ENCODE results near the gene PACS2. TPM values are rescaled to one million over a fixed set of nuclear protein-coding genes. Genes with fewer than 3 reads are reported as not detected.

Gene PACS2
- total RNA-seq, 1 donor from 2014 or later, result 22.5 TPM

- no peak overlapping the region for H3K9ac ChIP-seq
- peaks cover 26% of the 10 kb centered on the region for H3K27me3 ChIP-seq
- Mint-ChIP-seq H3K4me3 (no peak overlapping the region), H3K36me3 (peaks cover 3% of the 10 kb centered on the region), H3K9me3 (peaks cover 5% of the 10 kb centered on the region), H3K27me3 (ENCODE audit: insufficient read depth, low read depth) (peaks cover 13% of the 10 kb centered on the region), H3K4me1 (peaks cover 6% of the 10 kb centered on the region), H3K27ac (no peak overlapping the region)
- no peak overlapping the region for H3K4me2 ChIP-seq
- no peak overlapping the region for H2AFZ ChIP-seq (replicated peaks)
- peaks cover 14% of the 10 kb centered on the region for H3K79me2 ChIP-seq (ENCODE audit: low read depth)
- peaks cover 27% of the 10 kb centered on the region for H3F3A ChIP-seq (ENCODE audit: low read depth)
- H3K36me3 ChIP-seq, result no peaks in the 10 kb centered on the region
- no peak overlapping the region for H3K4me3 ChIP-seq
- peaks cover 4% of the 10 kb centered on the region for H3K4me1 ChIP-seq
- peaks cover 12% of the 10 kb centered on the region for H4K20me1 ChIP-seq (ENCODE audit: low read depth)
- TF ChIP-seq EZH2 (IDR thresholded peaks at IDR 0.05) (no peak), CTCF (IDR thresholded peaks at IDR 0.05) (no peak), EZH2phosphoT487 (IDR thresholded peaks at IDR 0.05) (no peak)
- no peaks in the 10 kb centered on the region for H3K9me3 ChIP-seq (ENCODE audit: low read depth)
- DNase-seq (ENCODE audit: low spot score), result no peak
- H3K27ac ChIP-seq, result no peak overlapping the region
Observed at GRCh38 chr14:105303949-105304348, 10.6 kb upstream of the PACS2 start.

GRCh38 chr14:105304565-105304964, 10.0 kb upstream of the PACS2 start:
- H2AFZ ChIP-seq (replicated peaks), result no peak overlapping the region
- H3F3A ChIP-seq (ENCODE audit: low read depth), result peaks cover 25% of the 10 kb centered on the region
- H3K9me3 ChIP-seq (ENCODE audit: low read depth), result no peaks in the 10 kb centered on the region
- Mint-ChIP-seq H3K9me3 (peaks cover 3% of the 10 kb centered on the region), H3K36me3 (peaks cover under 1% of the 10 kb centered on the region), H3K4me1 (peaks cover 4% of the 10 kb centered on the region), H3K27ac (no peak overlapping the region), H3K4me3 (no peak overlapping the region), H3K27me3 (ENCODE audit: insufficient read depth, low read depth) (peaks cover 7% of the 10 kb centered on the region)
- H3K9ac ChIP-seq, result no peak overlapping the region
- H4K20me1 ChIP-seq (ENCODE audit: low read depth), result peaks cover 6% of the 10 kb centered on the region
- no peak for TF ChIP-seq EZH2phosphoT487 (IDR thresholded peaks at IDR 0.05)
- TF ChIP-seq EZH2 (IDR thresholded peaks at IDR 0.05), result no peak
- no peak for TF ChIP-seq CTCF (IDR thresholded peaks at IDR 0.05)
- H3K4me1 ChIP-seq, result peaks cover 4% of the 10 kb centered on the region
- no peak overlapping the region for H3K4me2 ChIP-seq
- H3K36me3 ChIP-seq, result no peaks in the 10 kb centered on the region
- H3K27ac ChIP-seq, result no peak overlapping the region
- peaks cover 8% of the 10 kb centered on the region for H3K79me2 ChIP-seq (ENCODE audit: low read depth)
- peaks cover 21% of the 10 kb centered on the region for H3K27me3 ChIP-seq
- H3K4me3 ChIP-seq, result no peak overlapping the region
- no peak for DNase-seq (ENCODE audit: low spot score)

- no peak overlapping the region for H3K27ac Mint-ChIP-seq
- no peak overlapping the region for H3K27ac ChIP-seq
Observed at GRCh38 chr14:105305345-105305744, 9.2 kb upstream of the PACS2 start.

More at GRCh38 chr14:105305345-105305744, 9.2 kb upstream of the PACS2 start:
- Mint-ChIP-seq H3K36me3 (no peaks in the 10 kb centered on the region), H3K9me3 (no peaks in the 10 kb centered on the region), H3K4me1 (no peaks in the 10 kb centered on the region), H3K4me3 (no peak overlapping the region), H3K27me3 (ENCODE audit: insufficient read depth, low read depth) (peaks cover 5% of the 10 kb centered on the region)
- no peaks in the 10 kb centered on the region for H3K9me3 ChIP-seq (ENCODE audit: low read depth)
- peaks cover 17% of the 10 kb centered on the region for H3F3A ChIP-seq (ENCODE audit: low read depth)
- no peak for TF ChIP-seq EZH2phosphoT487 (IDR thresholded peaks at IDR 0.05)
- TF ChIP-seq EZH2 (IDR thresholded peaks at IDR 0.05), result no peak
- no peak for TF ChIP-seq CTCF (IDR thresholded peaks at IDR 0.05)
- peaks cover 13% of the 10 kb centered on the region for H3K27me3 ChIP-seq
- H3K4me1 ChIP-seq, result no peaks in the 10 kb centered on the region
- H3K4me3 ChIP-seq, result no peak overlapping the region
- no peak overlapping the region for H2AFZ ChIP-seq (replicated peaks)
- peaks cover under 1% of the 10 kb centered on the region for H3K79me2 ChIP-seq (ENCODE audit: low read depth)
- H3K36me3 ChIP-seq, result no peaks in the 10 kb centered on the region
- H3K9ac ChIP-seq, result no peak overlapping the region
- DNase-seq (ENCODE audit: low spot score), result no peak
- H3K4me2 ChIP-seq, result no peak overlapping the region
- no peaks in the 10 kb centered on the region for H4K20me1 ChIP-seq (ENCODE audit: low read depth)
